M059J (cell line): Measurements from ENCODE around the gene SLC9A7. TPM values are rescaled to one million over a fixed set of nuclear protein-coding genes. Genes with fewer than 3 reads are reported as not detected.

Experiments used
- DNase-seq: peaks from one replicate; pipeline ENCODE4 v3.0.0-alpha.2; 2012; ENCODE audit warnings: low read depth
- total RNA-seq: library from RNA; depleted of rRNA; stranded (reverse); fragments of >200 nt; shearing (Covaris generic); gene quantifications from 2 replicates; pipeline ENCODE4 v1.2.3, GENCODE V29; 2014

The SLC9A7 gene
- total RNA-seq, 1 experiment from 2014 or later = 55.0 TPM

- no peak for DNase-seq
These were observed 4.3 kb downstream of the SLC9A7 start for GRCh38 chrX:46754586-46755061.

GRCh38 chrX:46754036-46754435 is 4.9 kb downstream of the SLC9A7 start:
- no peak for DNase-seq

GRCh38 chrX:46750889-46751288 is 8.0 kb downstream of the SLC9A7 start:
- DNase-seq = no peak

GRCh38 chrX:46744009-46744408 is 14.9 kb downstream of the SLC9A7 start:
- no peak for DNase-seq

- DNase-seq = no peak
These were observed 15.9 kb downstream of the SLC9A7 start for GRCh38 chrX:46743046-46743445.

GRCh38 chrX:46739736-46740135 is 19.2 kb downstream of the SLC9A7 start:
- DNase-seq = no peak

GRCh38 chrX:46737462-46737861 is 21.5 kb downstream of the SLC9A7 start:
- peak; percentile 36 for DNase-seq

GRCh38 chrX:46737041-46737440 is 21.9 kb downstream of the SLC9A7 start:
- no peak for DNase-seq

- DNase-seq = no peak
These were observed 23.3 kb downstream of the SLC9A7 start for GRCh38 chrX:46735622-46736021.

- no peak for DNase-seq
These were observed 25.7 kb downstream of the SLC9A7 start for GRCh38 chrX:46733226-46733625.

GRCh38 chrX:46730765-46731164 is 28.2 kb downstream of the SLC9A7 start:
- no peak for DNase-seq

GRCh38 chrX:46727441-46727840 is 31.5 kb downstream of the SLC9A7 start:
- no peak for DNase-seq

- peak; percentile 29 for DNase-seq
These were observed 35.4 kb downstream of the SLC9A7 start for GRCh38 chrX:46723569-46723927.

GRCh38 chrX:46722742-46723568 is 36.0 kb downstream of the SLC9A7 start:
- DNase-seq = peak; percentile 42

GRCh38 chrX:46716796-46717195 is 42.1 kb downstream of the SLC9A7 start:
- DNase-seq = no peak

GRCh38 chrX:46715997-46716396 is 42.9 kb downstream of the SLC9A7 start:
- no peak for DNase-seq

GRCh38 chrX:46715530-46715929 is 43.4 kb downstream of the SLC9A7 start:
- no peak for DNase-seq

GRCh38 chrX:46713672-46714490 is 45.0 kb downstream of the SLC9A7 start:
- no peak for DNase-seq

GRCh38 chrX:46712764-46713163 is 46.2 kb downstream of the SLC9A7 start:
- DNase-seq = no peak

GRCh38 chrX:46710927-46711623 is 47.8 kb downstream of the SLC9A7 start:
- DNase-seq = no peak

- DNase-seq = peak; percentile 68
These were observed 48.5 kb downstream of the SLC9A7 start for GRCh38 chrX:46710425-46710824.

GRCh38 chrX:46707274-46707965 is 51.5 kb downstream of the SLC9A7 start:
- DNase-seq = no peak
